Esophagus squamous epithelium (tissue), 4 donors: ENCODE measurements around the gene ACTL9.

Experiments used
- CTCF ChIP-seq, 6 experiments: fragments of 450-650 bp in 4 of 6; fragments of 200-600 bp in 2 of 6; sonication (generic) in 2 of 6; IDR thresholded peaks; one replicate each; pipeline ENCODE4 v1.5.1; 2016 to 2019; ENCODE audit warnings: antibody characterized with exemption in 6 of 6, mild to moderate bottlenecking in 4 of 6, moderate library complexity in 4 of 6
- POLR2A ChIP-seq, 4 donors: fragments of 450-650 bp; IDR thresholded peaks; one replicate each; pipeline ENCODE4 v1.6.1; 2017; ENCODE audit warnings: antibody characterized with exemption in 4 of 4, mild to moderate bottlenecking in 4 of 4, moderate library complexity in 3 of 4

- TF ChIP-seq CTCF (IDR thresholded peaks at IDR 0.05) (no peak), POLR2A (IDR thresholded peaks at IDR 0.05) (no peak)
These were observed 36.3 kb downstream of the ACTL9 start for GRCh38 chr19:8662263-8662662.
